Epithelial cell of prostate (primary cell): Measurements from ENCODE around the gene APOL6.

ENCODE experiments used
- DNase-seq: peaks from one replicate; pipeline ENCODE4 v3.0.0-alpha.2; 2011; ENCODE audit warnings: low read depth, low spot score
- H3K27ac ChIP-seq: fragments of 450-650 bp; 2 replicates; pipeline ENCODE4 v1.5.1; 2017; ENCODE audit warnings: mild to moderate bottlenecking

Gene APOL6

DNA sequence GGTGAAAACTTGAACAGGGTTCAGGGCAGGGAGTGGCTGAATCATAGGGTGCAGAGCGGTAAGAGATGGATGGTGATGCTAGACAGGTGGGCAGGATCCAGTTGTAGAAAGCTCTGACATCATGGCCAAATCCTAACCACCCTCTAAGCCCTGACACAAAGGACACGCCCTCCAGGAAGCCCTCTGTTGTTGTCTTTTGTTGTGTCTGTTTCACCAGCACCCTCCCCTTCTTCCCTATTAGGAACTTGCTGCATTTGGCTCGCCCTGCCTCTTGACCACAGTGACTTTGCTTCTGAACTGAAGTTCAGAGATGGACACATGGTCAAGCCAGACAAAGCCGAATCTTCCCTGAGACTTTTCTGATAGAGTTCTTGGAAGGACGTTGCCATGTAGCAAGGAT is 14.2 kb upstream of the APOL6 start:
- no peak for DNase-seq
- no peak overlapping the region for H3K27ac ChIP-seq

DNA sequence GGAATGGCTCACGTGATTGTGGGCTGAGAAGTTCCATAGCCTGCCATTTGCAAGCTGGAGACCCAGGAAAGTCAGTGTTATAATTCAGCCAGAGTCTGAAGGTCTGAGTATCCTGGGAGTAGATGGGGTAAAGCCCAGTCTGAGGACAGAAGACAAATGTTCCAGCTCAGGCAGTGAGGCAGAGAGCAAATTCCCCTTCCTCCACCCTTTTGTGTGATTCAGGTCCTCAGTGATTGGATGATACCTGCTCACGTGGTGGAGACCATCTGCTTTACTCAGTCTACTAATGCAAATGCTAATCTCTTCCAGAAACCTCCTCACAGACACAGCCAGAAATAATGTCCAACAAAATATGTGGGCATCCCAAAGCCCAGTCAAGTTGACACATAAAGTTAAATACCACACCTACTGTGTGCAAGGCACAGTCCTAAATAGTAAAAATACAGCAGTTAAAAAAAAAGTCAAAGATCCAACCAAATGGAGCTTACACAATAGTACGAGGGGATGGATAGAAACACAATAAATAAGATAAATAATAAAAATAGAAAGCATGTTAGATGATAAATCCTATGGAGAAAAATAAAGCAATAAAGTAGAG is 13.2 kb upstream of the APOL6 start:
- no peak overlapping the region for H3K27ac ChIP-seq
- no peak for DNase-seq

DNA sequence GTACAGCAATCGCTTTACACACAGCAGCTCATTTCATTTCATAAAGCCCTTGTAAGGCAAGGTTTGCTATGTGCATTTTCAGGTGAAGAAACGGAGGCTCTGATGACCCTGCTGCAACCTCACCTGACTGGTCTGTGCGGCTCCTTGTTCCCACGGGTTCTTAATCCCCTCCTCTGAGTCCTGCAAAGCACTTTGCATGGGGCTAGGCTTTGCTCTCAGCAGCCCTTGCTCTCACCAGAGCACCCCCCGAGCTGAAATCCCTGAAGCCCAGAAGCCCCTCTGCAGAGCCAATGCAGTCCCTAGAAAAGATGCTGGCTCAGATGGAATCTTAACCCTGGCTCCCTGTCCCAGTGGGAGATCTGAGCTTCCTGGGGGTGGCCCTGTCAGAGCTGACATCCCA is 11.0 kb upstream of the APOL6 start:
- H3K27ac ChIP-seq = no peak overlapping the region
- DNase-seq = no peak

DNA sequence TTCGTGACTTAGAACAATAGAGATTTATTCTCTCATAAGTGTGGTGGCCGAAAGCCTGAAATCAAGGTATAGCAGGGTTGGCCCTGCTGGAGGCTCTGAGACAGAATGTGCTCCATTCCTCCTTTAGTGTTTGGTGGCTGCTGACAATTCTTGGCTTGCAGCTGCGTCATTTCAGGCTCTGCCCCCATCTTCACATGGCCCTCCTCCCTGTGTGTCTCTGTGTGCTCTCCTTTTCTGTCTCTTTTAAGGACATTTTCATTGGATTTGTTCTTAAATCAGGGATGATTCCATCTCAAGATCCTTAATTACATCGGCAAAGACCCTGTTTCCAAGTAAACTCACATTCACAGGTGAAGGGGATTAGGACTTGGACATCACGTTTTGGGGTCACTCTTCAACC is 10.2 kb upstream of the APOL6 start:
- no peak overlapping the region for H3K27ac ChIP-seq
- no peak for DNase-seq

DNA sequence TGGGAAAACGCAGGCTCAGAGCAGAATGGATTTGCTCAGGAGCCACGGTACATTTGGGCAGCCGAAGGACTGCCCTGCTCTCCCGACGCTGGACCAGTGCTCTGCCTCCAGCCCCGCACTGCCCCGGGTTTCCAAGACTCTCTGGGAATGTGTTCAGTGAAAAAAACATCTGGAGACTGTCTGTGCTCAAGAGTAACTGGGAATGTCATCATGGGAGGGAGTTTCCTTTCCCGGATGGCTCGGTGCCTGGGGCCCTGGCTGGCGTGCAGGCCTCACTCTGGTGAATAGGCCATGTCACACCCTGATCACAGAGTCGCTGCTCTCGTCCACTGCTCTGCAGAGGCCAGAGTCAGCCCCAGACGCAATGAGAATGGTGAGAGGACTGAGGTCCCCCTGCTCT is 9.8 kb upstream of the APOL6 start:
- H3K27ac ChIP-seq = no peak overlapping the region
- DNase-seq = no peak

DNA sequence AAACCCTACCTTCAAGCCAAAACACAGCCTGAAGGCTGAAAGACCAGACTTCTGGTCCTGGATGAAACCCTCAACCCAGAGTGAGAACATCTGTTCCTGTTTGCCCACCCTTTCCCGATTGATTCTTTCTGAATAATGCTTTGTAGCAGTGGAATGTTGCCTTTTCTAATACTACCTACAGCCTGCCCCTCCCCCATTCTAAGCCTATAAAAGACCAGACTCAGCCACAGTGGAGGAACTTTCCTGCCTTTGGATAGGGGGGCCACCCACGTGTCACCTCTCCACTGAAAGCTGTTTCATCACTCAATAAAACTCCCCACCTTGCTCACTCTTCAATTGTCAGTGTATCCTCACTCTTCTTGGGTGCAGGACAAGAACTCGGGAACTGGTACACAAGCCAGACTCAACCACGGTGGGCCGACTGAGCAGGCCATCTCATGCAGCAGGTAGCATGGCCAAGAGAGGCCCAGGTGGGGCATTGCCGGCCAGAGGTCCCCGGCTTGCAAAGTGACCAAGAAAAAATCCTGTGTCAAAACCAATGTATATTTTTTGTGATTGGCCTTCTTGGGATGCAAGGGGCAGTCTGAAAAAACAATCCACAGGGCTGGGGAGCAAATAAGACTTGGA is 6.6 kb upstream of the APOL6 start:
- no peak for DNase-seq
- H3K27ac ChIP-seq = no peak overlapping the region

DNA sequence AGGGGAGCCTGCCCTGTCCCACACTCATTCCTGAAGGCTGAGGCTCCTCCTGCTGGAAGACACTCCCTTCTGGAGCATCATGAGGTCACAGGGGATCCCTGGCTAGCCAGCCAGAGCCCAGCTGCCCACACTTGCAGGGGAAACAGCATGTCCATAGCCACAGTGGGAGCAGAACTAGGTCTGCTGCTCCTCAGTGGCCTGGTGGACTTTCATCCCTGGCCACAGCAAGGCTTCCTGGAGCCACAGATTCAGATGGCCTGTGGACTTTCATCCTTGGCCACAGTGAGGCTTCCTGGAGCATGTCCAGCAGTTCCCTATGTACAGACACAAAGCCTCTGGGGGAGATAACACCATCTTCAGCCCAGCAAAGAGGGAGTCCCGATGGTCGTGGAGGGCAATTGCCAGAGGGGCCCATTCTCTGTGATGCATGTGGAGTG is 5.9 kb upstream of the APOL6 start:
- no peak for DNase-seq
- H3K27ac ChIP-seq = no peak overlapping the region

DNA sequence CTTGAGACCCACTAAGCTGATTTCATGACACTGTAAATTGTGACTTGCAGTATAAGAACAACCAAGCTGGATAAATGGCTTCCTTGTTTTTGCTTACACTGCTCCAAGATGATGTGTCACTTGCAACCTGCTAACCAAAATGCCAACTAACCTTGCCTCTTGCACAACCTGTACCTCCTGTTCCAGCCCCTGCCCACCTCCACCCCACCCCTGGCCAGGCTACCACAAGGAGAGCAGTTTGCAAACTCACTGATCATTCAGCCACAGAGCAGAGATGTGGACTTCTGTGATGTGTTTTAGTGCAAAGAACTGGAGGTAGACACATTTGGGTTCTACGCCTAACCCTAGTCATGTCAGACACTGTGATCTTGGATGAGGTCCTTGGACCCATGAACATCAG is 4.3 kb upstream of the APOL6 start:
- no peak for DNase-seq
- no peak overlapping the region for H3K27ac ChIP-seq

DNA sequence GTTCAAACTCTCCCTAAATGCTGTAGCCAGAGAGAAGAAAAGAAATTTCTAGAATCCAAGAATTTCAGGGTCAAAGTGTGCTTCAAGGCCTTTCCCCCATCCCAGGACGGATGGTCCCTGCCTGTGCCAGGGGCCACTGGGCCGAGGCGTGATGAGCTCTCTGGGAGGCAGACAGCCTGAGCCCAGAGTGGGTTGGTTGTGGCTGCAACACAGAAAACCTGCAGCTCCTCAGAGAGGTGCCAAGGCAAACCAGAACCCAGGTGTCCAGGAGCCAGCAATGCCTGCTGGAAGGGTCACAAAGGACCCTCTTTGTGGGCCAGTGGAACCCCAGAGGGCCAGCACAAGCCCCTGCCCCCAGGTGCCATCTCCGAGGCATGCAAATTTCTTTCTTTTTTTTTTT is 2.6 kb upstream of the APOL6 start:
- no peak overlapping the region for H3K27ac ChIP-seq
- no peak for DNase-seq

DNA sequence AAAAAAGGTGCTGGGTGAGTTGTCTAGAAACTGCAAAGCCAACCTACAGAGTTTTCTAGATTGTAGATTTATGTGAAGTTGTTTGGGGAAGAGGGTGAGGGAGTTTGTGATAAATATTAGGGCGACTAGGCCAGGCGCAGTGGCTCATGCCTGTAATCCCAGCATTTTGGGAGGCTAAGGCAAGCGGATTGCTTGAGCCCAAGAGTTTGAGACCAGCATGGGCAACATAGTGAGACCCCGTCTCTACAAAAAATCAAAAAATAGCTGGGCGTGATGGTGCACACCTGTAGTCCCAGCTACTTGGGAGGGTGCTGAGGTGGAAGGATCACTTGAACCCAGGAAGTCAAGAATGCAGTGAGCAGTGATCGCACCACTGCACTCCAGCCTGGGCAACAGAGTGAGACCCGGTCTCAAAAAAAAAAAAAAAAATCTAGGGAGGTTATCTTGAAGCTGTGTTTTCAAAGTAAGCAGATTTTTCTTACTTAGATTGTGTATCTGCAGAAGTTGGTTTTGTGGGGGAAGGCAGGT is 844 bp downstream of the APOL6 start:
- peak overlapping the region; percentile 78 for H3K27ac ChIP-seq
- DNase-seq = no peak

DNA sequence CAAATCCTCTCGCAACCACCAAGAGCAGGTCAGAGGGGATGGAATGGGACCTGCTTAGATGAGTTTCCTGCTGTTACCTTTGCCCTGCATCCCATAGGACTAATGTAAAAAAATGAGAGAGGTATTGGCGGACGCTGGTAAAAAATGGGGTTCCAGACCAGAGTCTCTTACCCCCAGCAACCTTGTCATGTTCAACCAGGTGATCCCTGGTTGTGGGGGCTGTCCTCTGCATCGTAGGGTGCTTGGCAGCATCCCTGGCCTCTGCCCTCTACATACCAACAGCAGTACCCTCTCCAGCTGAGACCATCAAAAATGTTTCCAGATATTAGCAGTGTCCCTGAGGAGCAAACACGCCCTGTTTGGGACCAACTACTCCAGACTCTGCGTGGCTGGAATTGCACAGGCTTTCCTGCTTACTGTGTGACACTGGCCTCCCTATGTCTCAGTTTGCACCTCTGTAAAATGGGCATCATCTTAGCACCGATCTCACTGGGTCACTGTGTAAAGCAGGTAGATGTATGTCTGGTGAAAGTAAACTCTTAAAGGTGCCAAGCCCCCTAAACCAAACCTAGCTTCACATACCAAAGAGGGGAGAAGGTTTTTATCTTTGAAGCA is 1.5 kb downstream of the APOL6 start:
- DNase-seq = no peak
- H3K27ac ChIP-seq = no peak overlapping the region

DNA sequence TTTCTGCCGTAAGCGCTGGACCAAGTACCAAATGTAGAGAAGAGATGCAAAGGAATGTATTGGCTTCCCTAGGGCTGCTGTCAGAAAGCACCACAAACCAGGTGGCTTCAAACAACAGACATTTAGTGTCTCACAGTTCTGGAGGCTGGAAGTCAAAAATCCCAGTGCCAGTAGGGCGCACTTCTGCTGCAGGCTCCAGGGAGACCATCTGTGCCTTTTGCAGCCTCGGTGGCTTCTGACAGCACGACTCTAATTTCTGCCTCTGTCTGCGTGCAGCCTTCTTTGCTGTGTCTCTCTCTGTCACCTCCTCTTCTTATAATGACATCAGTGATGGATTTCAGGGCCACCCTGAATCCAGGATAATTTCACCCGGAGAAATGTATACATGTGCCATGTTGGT is 2.8 kb downstream of the APOL6 start:
- DNase-seq = no peak
- no peak overlapping the region for H3K27ac ChIP-seq

DNA sequence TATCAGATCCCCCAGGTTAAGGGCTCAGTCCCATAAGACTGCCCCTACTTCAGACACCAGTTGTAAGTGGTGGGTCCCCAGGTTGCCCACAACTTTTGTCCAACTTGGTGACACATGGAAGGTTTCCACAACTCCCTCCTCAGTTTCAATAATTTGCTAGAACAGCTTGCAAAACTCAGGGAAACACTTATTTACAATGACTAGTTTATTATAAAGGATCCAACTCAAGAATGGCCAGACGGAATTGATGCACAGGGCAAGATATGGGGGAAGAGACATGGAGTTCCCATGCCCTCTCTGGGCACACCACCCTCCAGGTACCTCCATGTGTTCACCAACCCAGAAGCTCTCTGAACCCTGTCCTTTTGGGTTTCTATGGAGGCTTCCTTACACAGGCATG is 5.6 kb downstream of the APOL6 start:
- H3K27ac ChIP-seq = no peak overlapping the region

DNA sequence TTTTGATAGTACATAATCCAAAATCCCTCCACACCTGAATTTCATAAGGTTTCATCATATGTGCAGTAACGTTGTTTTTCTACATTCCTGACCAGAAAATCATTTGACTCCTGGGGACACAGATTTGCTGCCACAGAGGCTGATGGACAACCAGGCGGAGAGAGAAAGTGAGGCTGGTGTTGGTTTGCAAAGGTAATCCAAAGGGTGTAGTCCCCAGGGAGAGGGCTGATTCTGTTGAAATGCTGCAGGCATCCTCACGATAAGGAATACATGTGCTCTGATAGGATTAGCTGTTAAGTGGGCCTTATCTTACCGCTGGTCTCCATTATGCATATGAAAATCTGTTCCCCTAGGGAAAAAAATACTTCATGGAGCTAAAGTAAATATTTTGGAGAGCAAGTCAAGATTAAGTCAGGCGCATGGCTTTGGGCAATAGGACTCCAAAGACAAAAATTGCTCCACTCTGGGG is 8.1 kb downstream of the APOL6 start:
- no peak overlapping the region for H3K27ac ChIP-seq
- no peak for DNase-seq

More for the DNA sequence above, 5.6 kb downstream of the APOL6 start:
- no peak for DNase-seq

DNA sequence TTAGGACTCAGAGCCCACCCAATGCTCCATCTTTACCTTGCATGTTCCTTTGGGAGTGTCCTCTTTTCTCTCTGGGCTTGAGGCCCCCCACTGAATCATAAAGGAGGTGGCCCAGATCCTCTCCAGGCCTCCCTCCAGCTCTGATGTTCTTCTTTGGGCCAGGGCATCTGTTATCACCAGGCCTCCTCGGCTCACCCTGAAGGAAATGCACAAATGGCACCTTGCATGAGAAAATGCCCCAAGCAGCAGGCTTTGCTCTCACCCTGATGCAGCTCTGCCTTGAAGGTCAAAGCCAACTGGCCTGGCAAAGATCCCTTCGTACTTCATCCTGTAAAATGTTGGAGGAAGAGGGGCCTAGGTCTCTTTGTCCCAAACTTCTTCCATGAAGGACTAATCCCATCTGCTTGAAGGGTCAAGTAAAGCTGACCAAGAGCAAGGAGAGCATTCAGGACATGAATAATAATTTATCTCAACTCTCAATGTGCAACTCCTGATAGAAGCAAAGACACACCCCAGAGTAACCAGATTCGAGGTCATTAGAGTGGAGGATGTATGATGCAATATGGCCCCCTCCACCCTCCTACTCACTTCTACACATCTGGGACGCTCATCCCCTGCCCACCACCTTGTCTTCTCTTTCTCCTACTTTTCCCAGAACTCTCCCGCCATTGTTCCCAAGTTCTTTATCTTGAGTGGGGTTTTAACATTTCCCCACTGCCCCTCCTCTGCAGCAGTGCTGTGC is 9.5 kb downstream of the APOL6 start:
- no peak for DNase-seq
- H3K27ac ChIP-seq = no peak overlapping the region

DNA sequence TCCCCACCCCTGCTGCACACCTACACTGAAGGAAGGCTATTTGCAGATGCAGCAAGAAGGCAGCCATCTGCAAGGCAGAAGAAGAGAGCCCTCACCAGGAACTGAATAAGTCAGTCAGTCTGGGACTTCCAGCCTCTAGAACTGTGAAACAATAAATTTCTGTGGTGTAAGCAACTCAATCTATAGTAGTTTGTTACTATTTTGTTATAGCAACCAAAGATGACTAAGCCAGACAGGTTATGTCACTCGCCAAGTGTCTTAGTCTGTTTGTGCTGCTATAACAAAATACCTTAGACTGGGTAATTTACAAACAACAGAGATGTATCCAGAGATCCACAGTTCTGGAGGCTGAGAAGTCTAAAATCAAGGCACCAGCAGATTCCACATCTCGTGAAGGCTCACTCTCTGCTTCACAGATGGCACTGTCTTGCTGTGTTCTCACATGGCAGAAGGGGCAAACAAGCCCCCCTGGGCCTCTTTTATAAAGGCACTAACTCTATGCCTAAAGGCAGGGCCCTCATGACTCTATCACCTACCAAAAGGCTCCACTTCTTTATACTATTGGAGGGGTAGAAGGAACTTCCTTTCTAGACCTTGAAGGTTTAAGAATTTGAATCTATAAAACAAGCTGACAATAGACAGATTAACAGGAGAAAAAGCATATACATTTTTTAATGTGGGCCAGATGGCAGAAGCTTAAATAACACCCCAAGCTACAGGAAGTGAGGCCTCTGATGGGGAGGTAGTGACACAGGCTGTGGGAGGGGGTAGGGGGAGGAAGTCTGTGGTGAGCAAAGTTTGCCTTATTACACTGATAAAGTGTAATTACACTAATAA is 12.3 kb downstream of the APOL6 start:
- DNase-seq = no peak
- H3K27ac ChIP-seq = no peak overlapping the region

DNA sequence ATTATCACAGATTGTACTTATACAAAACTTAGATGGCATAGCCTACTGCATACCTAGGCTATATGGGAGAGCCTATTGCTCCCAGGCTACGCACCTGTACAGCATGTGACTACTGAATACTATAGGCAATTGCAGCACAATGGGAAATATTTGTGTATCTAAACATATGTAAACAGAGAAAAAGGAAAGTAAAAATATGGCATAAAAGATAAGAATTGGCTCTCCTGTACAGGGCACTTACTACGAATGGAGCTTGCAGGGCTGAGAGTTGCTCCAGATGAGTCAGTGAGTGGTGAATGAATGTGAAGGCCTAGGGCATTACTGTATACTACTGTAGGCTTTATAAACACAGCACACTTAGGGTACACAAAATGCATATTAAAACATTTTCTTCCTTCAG is 13.2 kb downstream of the APOL6 start:
- DNase-seq = no peak
- no peak overlapping the region for H3K27ac ChIP-seq

DNA sequence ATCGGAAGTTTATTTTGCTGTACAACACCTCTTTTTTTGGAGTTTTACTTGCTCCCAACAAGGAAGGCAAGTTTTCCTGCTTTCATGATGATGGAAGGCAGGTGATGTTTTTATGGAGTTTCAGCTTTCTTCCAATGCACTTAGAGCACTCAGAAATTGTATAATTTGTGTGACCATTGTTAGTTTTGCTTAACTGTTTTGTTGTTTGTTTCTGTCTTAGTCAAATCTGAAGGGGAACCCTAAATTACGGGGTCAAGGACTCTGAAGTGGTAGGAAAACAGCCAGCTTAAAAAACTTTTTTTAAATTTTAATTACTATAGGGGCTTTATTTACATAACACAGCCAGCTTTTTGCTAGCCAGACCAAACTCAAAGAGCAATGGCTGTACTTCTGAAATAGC is 14.7 kb downstream of the APOL6 start:
- H3K27ac ChIP-seq = no peak overlapping the region
- DNase-seq = no peak

DNA sequence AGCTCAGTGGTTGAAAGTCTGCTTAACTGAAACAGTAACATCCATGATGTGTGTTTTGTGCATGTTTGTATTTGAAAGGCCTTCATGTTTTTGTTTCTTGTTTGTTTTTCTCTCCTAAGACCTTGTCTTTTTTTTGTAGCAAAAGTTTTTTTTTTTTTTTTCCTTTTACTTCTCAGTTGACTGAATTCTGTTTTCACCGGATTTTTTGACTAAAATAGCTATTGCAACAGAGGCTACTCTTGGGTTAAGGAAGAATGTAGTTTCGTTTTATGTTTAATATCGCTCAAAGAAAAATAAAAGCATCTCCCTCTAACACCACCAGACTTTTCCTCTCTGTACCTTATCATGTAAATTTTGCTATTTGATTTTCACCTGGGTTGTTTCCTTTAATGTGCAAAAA is 15.1 kb downstream of the APOL6 start:
- H3K27ac ChIP-seq = no peak overlapping the region
- no peak for DNase-seq

DNA sequence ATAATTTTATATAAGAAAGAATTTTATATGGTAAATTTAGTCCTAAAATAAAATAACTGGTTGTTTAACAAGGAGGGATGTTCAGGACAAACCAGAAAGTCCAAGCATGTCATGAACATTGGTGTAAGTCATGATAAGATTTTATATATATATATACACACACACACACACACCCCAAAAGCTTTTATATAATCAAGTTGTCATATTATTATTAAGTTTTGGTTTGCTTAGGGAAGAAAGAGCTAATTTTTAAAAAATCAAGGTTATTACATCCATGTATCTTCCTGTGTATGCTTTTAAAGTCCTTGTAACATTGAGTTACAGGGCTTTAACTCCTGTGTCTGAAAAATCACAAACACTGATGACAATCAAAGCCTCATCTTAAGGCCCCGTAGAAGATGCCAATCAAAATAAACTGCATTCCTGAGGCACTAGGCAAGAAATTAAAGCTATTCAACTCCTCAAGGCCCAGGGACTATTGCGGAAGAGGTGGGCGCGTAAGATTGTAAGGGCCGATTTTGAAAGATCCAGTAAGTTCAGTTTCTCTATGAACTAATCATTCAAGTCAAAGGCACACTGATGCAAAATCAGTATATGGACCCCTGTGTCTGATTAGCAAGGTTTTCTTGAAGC is 16.8 kb downstream of the APOL6 start:
- DNase-seq = no peak
- H3K27ac ChIP-seq = no peak overlapping the region
